HAP-1 (cell line): ENCODE measurements around the gene MEGF10.

Experiments
- DNase-seq, 2 experiments: peaks; one replicate each; pipeline ENCODE4 v3.0.0-alpha.2; 2016 to 2020; ENCODE audit warnings: low spot score in 2 of 2
- H3K27me3 ChIP-seq: fragments of 250-450 bp; sonication (Bioruptor Pico); 2 replicates; pipeline ENCODE4 v1.5.1; 2020; ENCODE audit warnings: low read depth, mild to moderate bottlenecking, moderate library complexity
- H3K36me3 ChIP-seq: fragments of 250-450 bp; sonication (Bioruptor Pico); replicated peaks from 2 replicates; pipeline ENCODE4 v1.5.1; 2020; ENCODE audit warnings: mild to moderate bottlenecking
- H3K4me1 ChIP-seq: fragments of 250-450 bp; sonication (Bioruptor Pico); 2 replicates; pipeline ENCODE4 v1.5.1; 2020; ENCODE audit warnings: mild to moderate bottlenecking
- H3K4me3 ChIP-seq: fragments of 250-450 bp; sonication (Bioruptor Pico); 2 replicates; pipeline ENCODE4 v1.5.1; 2020; ENCODE audit warnings: mild to moderate bottlenecking, moderate library complexity
- H3K9me3 ChIP-seq: fragments of 250-450 bp; sonication (Bioruptor Pico); 2 replicates; pipeline ENCODE4 v1.5.1; 2020; ENCODE audit warnings: mild to moderate bottlenecking, moderate library complexity
- in situ Hi-C: fragments of 300-500 bp; cut with MboI; formaldehyde crosslinking; loops from 3 replicates; pipeline ENCODE4 v1.14.3; 2020; ENCODE audit warnings: low sequenced_read_pairs, inconsistent platforms, mixed read lengths

Gene MEGF10

GRCh38 chr5:127343866-127344265 is 53.3 kb downstream of the MEGF10 start:
- in situ Hi-C loops = no loop called here
- Histone ChIP-seq H3K36me3 (no peaks in the 10 kb centered on the region), H3K4me1 (peaks cover 4% of the 10 kb centered on the region), H3K9me3 (no peaks in the 10 kb centered on the region), H3K4me3 (no peak overlapping the region), H3K27me3 (no peaks in the 10 kb centered on the region)
- no peak for DNase-seq

GRCh38 chr5:127344931-127345330 is 54.3 kb downstream of the MEGF10 start:
- no peaks in the 10 kb centered on the region for H3K27me3 ChIP-seq
- no peak for DNase-seq
- no peak overlapping the region for H3K4me3 ChIP-seq
- H3K9me3 ChIP-seq = no peaks in the 10 kb centered on the region
- H3K4me1 ChIP-seq = peaks cover 4% of the 10 kb centered on the region
- in situ Hi-C loops = no loop called here
- H3K36me3 ChIP-seq = no peaks in the 10 kb centered on the region

GRCh38 chr5:127351418-127351817 is 60.8 kb downstream of the MEGF10 start:
- no peaks in the 10 kb centered on the region for H3K36me3 ChIP-seq
- H3K9me3 ChIP-seq = no peaks in the 10 kb centered on the region
- in situ Hi-C loops = no loop called here
- H3K27me3 ChIP-seq = no peaks in the 10 kb centered on the region
- H3K4me1 ChIP-seq = no peaks in the 10 kb centered on the region
- H3K4me3 ChIP-seq = no peak overlapping the region
- no peak for DNase-seq

- in situ Hi-C loops = no loop called here
- H3K4me3 ChIP-seq = no peak overlapping the region
- no peaks in the 10 kb centered on the region for H3K36me3 ChIP-seq
- H3K27me3 ChIP-seq = no peaks in the 10 kb centered on the region
- no peaks in the 10 kb centered on the region for H3K9me3 ChIP-seq
- no peaks in the 10 kb centered on the region for H3K4me1 ChIP-seq
- no peak for DNase-seq
These were observed 61.5 kb downstream of the MEGF10 start for GRCh38 chr5:127352068-127352467.

- Histone ChIP-seq H3K4me1 (no peaks in the 10 kb centered on the region), H3K36me3 (no peaks in the 10 kb centered on the region), H3K27me3 (no peaks in the 10 kb centered on the region), H3K4me3 (no peak overlapping the region), H3K9me3 (no peaks in the 10 kb centered on the region)
- DNase-seq = no peak
- in situ Hi-C loops = no loop called here
These were observed 62.7 kb downstream of the MEGF10 start for GRCh38 chr5:127353327-127353726.

- H3K4me3 ChIP-seq = no peak overlapping the region
- in situ Hi-C loops = no loop called here
- H3K36me3 ChIP-seq = no peaks in the 10 kb centered on the region
- DNase-seq = no peak
- H3K27me3 ChIP-seq = no peaks in the 10 kb centered on the region
- H3K4me1 ChIP-seq = no peaks in the 10 kb centered on the region
- H3K9me3 ChIP-seq = no peaks in the 10 kb centered on the region
These were observed 63.2 kb downstream of the MEGF10 start for GRCh38 chr5:127353796-127354195.

- no peak for DNase-seq
- Histone ChIP-seq H3K9me3 (no peaks in the 10 kb centered on the region), H3K4me1 (no peaks in the 10 kb centered on the region), H3K4me3 (no peak overlapping the region), H3K36me3 (no peaks in the 10 kb centered on the region), H3K27me3 (no peaks in the 10 kb centered on the region)
- in situ Hi-C loops = no loop called here
These were observed 64.7 kb downstream of the MEGF10 start for GRCh38 chr5:127355337-127355736.

GRCh38 chr5:127358284-127358683 is 67.7 kb downstream of the MEGF10 start:
- Histone ChIP-seq H3K9me3 (no peaks in the 10 kb centered on the region), H3K36me3 (no peaks in the 10 kb centered on the region), H3K4me1 (no peaks in the 10 kb centered on the region), H3K4me3 (no peak overlapping the region), H3K27me3 (peaks cover 8% of the 10 kb centered on the region)
- no peak for DNase-seq
- in situ Hi-C loops = no loop called here

GRCh38 chr5:127358740-127359139 is 68.1 kb downstream of the MEGF10 start:
- in situ Hi-C loops = no loop called here
- DNase-seq = no peak
- no peaks in the 10 kb centered on the region for H3K4me1 ChIP-seq

GRCh38 chr5:127359502-127359901 is 68.9 kb downstream of the MEGF10 start:
- in situ Hi-C loops = no loop called here
- peaks cover 8% of the 10 kb centered on the region for H3K27me3 ChIP-seq
- no peak for DNase-seq
- H3K9me3 ChIP-seq = no peaks in the 10 kb centered on the region
- no peaks in the 10 kb centered on the region for H3K4me1 ChIP-seq
- H3K4me3 ChIP-seq = no peak overlapping the region
- H3K36me3 ChIP-seq = no peaks in the 10 kb centered on the region

More at GRCh38 chr5:127358740-127359139, 68.1 kb downstream of the MEGF10 start:
- no peaks in the 10 kb centered on the region for H3K9me3 ChIP-seq
- H3K4me3 ChIP-seq = no peak overlapping the region
- H3K36me3 ChIP-seq = no peaks in the 10 kb centered on the region
- H3K27me3 ChIP-seq = peaks cover 8% of the 10 kb centered on the region

GRCh38 chr5:127363403-127363802 is 72.8 kb downstream of the MEGF10 start:
- no peaks in the 10 kb centered on the region for H3K36me3 ChIP-seq
- in situ Hi-C loops = no loop called here
- no peak overlapping the region for H3K4me3 ChIP-seq
- DNase-seq = no peak
- no peaks in the 10 kb centered on the region for H3K9me3 ChIP-seq
- peaks cover 10% of the 10 kb centered on the region for H3K27me3 ChIP-seq
- H3K4me1 ChIP-seq = no peaks in the 10 kb centered on the region

GRCh38 chr5:127367029-127367428 is 76.4 kb downstream of the MEGF10 start:
- no peaks in the 10 kb centered on the region for H3K9me3 ChIP-seq
- H3K36me3 ChIP-seq = no peaks in the 10 kb centered on the region
- no peak for DNase-seq
- peaks cover 5% of the 10 kb centered on the region; the same call in 1 of the 2 replicates for H3K27me3 ChIP-seq
- H3K4me1 ChIP-seq = no peaks in the 10 kb centered on the region
- in situ Hi-C loops = no loop called here
- H3K4me3 ChIP-seq = no peak overlapping the region

GRCh38 chr5:127367946-127368465 is 77.4 kb downstream of the MEGF10 start:
- no peaks in the 10 kb centered on the region for H3K36me3 ChIP-seq
- H3K4me1 ChIP-seq = no peaks in the 10 kb centered on the region
- in situ Hi-C loops = no loop called here
- H3K27me3 ChIP-seq = peaks cover 5% of the 10 kb centered on the region; the same call in 1 of the 2 replicates
- no peak overlapping the region for H3K4me3 ChIP-seq
- DNase-seq = no peak
- H3K9me3 ChIP-seq = no peaks in the 10 kb centered on the region

GRCh38 chr5:127369796-127370195 is 79.2 kb downstream of the MEGF10 start:
- in situ Hi-C loops = no loop called here
- no peaks in the 10 kb centered on the region for H3K4me1 ChIP-seq

GRCh38 chr5:127370631-127371030 is 80.0 kb downstream of the MEGF10 start:
- in situ Hi-C loops = no loop called here

More at GRCh38 chr5:127369796-127370195, 79.2 kb downstream of the MEGF10 start:
- peaks cover 5% of the 10 kb centered on the region; the same call in 1 of the 2 replicates for H3K27me3 ChIP-seq
- no peak overlapping the region for H3K4me3 ChIP-seq
- H3K9me3 ChIP-seq = no peaks in the 10 kb centered on the region
- no peaks in the 10 kb centered on the region for H3K36me3 ChIP-seq
- no peak for DNase-seq

More at GRCh38 chr5:127370631-127371030, 80.0 kb downstream of the MEGF10 start:
- H3K4me3 ChIP-seq = no peak overlapping the region
- peaks cover 8% of the 10 kb centered on the region; the same call in 1 of the 2 replicates for H3K27me3 ChIP-seq
- H3K9me3 ChIP-seq = no peaks in the 10 kb centered on the region
- H3K36me3 ChIP-seq = no peaks in the 10 kb centered on the region
- DNase-seq = no peak
- H3K4me1 ChIP-seq = no peaks in the 10 kb centered on the region
